ENCODE results near the gene PEX5.
"Not testable (repeated sequence)": the region's sequence is repeated elsewhere in the genome, so short reads cannot be mapped to it uniquely, and the experiment has no call there.

The PEX5 gene

DNA sequence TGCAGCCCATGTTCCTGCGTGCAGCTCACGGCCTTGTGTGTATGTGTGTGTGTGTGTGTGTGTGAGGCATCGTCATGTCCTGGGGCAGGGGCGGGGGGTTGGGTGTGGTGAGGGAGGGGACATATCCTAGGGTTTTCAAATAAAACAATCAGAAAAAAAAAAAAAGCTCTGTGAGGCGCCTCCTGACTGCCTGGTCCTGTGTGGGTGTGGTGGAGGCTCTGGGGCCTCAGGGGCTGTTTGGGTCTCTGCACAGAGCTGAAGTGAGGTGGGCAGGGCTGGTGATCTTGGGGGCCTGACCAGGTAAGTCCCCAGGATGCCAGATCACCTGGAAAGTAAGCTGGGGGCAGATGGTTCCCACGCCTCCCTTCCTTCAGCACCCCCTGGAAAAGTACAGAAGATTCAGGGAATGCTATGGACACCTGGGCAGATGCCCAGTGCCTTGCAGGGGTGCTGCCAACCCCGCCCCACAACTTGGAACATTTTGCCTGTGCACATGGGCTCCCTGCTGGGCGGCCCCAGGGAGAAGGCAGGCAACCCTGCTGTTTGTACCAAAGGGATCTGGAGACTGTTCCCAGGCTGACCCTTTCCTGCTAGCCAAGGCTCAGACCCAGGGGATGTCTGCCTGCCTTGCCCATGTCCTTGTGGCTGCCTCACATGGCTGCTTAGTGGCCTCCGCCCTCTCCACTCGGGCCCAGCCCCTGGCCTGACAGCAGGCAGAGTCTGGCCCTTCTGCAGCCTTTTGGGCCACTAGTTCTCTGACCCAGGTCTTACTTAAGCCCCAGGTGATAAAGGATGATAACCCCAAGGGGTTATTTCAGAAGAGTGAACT lies 30.5 kb upstream of the PEX5 start:
- DNase-seq (ENCODE audit: low read depth in 1 of 2, low spot score in 1 of 2) = no peak

DNA sequence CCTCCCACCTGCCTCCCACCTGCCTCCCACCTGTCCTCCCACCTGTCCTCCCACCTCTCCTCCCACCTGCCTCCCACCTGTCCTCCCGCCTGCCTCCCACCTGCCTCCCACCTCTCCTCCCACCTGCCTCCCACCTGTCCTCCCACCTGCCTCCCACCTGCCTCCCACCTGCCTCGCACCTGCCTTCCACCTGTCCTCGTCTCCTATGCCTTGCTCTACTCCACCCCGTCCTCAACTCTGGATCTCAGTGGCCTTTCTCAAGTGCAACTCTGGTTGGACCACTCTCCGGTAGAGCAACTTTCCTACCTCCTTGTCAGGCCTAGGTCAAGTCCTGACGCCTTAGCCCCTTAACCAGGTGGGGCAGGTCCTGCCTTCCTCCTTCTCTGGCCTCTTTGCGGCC lies 29.3 kb upstream of the PEX5 start:
- DNase-seq (ENCODE audit: low read depth in 1 of 2, low spot score in 1 of 2) = no peak

DNA sequence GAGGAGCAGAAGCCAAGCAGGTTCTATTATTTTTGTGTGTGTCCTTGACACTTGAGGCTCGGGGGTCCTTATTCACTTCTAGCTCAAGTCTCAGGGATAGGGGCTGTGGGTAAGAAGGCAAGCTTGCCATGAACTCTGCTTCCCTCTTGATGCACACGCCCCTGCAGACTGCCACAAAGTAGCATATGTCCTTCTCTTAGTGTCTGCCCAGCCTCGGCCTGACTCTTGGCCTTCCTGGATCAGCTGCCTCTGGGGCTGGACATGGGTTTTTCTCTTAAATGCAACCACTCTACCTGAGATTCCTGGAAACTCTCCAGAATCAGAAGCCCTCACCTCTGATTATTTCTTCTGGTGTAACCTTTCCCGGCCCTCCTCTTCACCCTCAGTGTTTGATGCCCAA lies 28.2 kb upstream of the PEX5 start:
- no peak for DNase-seq (ENCODE audit: low read depth in 1 of 2, low spot score in 1 of 2)

DNA sequence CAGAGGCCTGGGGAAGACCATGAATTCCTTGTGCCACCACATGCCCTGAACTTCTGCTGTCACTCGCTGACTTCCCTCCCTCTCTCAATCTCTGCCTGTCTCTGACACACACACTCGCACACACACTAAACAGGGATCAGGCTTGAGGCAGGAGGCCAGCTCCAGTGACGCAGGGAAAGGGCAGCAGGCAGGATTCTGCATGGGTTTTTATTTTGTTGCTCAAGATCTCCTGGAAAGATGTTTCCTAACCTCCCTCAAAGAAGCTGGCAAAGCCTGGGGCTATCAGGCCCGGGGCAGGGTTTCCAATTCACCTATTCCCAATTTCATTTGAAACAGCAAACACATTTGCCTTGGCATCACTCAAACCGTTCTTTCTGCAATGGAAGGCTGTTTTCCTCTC lies 27.7 kb upstream of the PEX5 start:
- no peak for DNase-seq (ENCODE audit: low read depth in 1 of 2, low spot score in 1 of 2)

DNA sequence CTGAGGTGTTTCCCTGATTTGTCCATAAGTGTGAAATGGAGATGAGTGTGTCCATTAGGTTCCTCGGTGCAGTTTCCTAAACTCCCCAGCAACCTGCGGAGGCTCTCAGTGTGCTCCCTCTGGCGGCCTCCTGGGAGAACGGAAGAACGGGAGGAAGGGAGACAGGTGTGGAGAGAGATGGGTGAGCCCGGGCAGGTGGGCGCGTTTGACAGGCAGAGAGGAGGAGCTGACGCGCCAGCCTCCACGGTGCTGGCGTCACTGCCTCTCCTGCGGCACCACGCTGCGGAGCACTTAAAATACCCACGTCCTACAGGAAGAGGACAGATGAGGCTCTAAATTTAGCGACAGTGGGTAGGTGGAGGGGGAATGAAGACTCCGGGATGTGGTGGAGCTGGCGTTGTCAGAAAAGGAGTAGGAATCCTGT lies 26.8 kb upstream of the PEX5 start:
- DNase-seq (ENCODE audit: low read depth in 1 of 2, low spot score in 1 of 2) = no peak

DNA sequence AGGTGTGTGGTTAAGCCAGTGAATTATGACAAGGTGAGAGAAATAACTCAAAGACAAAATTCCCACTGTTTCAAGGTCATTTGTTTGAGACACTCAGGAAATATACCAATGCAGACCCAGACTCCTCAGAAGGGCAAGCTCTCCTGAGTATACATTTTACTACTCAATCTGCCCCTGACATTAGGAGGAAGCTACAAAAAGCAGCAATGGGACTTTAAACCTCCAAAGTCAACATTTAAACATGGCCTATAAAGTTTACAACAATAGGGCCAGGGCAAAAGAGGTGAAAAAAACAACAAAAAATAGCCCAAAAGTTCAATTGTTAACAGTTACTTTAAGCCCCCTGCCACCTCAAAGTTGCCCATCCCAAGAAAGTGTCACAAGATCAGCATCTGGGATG lies 19.5 kb upstream of the PEX5 start:
- DNase-seq (ENCODE audit: low read depth in 1 of 2, low spot score in 1 of 2) = no peak

DNA sequence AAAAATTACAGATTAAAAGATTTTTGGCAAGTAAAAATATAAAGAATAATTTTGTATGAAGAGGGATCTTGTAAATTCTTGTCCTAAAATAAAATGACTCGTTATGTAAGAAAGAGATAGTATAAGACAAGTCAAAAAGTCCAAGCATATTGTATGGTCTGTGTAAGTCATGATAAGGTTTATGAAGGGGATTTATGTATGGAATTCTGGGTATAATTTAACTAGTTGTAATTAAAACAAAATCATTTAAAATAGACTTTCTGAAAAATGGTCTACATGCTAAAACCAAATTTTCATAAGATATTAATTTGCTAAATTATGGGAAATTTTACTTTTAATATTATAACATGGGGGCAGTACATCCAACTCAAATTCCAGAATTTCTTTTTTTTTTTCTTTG lies 17.6 kb upstream of the PEX5 start:
- no peak for DNase-seq (ENCODE audit: low read depth in 1 of 2, low spot score in 1 of 2)

DNA sequence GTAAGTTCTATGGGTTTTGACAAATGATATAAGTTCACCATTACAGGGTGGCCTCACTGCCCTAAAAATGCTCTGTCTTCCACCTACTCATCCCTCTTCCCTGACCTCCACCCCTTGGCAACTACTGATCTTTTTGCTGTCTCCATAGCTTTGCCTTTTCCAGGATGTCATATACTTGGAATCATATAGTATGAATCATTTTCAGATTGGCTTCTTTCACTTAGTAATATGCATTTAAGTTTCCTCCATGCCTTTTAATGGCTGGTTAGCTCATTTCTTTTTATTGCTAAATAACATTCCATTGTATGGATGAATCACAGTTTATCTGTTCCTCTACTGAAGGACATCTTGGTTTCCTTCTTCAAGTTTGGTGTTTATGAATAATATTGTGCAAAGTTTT lies 14.0 kb upstream of the PEX5 start:
- no peak for DNase-seq (ENCODE audit: low read depth in 1 of 2, low spot score in 1 of 2)

DNA sequence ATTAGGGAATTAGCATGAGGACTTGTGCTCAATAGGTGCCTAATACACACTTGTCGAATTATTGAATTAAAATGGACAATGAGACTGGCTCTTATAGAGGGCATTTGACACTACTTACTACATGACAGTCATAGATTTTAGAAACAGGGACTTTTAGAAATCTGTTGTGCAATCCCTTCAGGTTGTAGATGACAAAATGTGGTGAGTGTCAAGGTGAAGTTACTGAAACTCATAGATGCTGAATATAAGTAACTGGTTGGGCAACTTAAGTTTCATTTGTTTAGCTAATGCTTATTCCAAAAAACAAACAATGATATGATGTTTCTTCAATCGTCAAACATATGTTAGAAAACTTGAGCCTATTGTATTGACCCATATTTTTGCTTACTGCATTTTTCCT lies 12.9 kb upstream of the PEX5 start:
- no peak for DNase-seq (ENCODE audit: low read depth in 1 of 2, low spot score in 1 of 2)

DNA sequence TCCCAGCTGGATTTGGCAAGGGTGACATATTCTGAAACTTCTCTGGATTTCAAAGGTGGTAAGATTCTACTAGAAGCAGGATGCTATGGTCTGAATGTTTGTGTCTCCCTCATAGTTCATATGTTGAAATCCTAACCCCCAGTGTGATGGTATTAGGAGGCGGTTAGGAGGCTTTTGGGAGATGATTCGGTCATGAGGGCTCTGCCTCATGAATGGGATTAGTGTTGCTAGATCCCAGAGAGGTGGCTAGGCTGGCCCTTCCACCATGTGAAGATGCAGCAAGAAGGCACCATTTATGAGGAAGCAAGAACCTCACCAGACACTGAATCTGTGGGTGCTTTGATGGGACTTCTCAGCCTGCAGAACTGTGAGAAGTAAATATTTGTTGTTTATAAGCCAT lies 11.0 kb upstream of the PEX5 start:
- no peak for DNase-seq (ENCODE audit: low read depth in 1 of 2, low spot score in 1 of 2)

DNA sequence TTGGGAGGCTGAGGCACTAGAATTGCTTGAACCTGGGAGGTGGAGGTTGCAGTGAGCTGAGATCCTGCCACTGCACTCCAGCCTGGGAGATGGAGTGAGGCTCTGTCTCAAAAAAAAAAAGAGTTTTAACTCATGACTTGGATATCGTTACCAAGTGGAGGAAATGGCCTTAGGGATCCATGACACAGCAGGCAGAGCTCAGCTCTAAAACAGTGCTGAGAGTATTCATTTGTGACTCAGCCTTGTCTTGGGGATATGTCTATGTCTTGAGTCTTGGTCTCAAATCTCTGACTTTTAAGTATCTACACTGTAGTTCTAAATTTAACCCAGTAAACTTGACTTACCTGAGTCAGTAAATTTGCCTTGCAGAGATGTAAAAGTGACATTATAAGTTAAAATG lies 8.8 kb upstream of the PEX5 start:
- DNase-seq (ENCODE audit: low read depth in 1 of 2, low spot score in 1 of 2) = no peak

DNA sequence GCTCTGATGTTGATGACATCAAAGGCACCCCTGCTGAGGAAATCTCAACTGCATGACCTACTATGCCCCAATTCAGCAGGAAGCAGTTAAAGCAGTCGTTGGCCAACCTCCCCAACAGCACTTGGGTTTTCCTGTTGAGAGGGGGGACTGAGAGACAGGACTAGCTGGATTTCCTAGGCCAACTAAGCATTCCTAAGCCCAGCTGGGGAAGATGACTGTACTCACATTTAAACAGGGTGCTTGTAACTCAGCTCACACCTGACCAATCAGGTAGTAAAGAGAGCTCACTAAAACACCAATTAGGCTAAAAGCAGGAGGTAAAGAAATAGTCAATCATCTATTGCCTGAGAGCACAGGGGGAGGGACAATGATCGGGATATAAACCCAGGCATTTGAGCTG lies 3.4 kb upstream of the PEX5 start:
- not testable (repeated sequence) for DNase-seq (ENCODE audit: low read depth in 1 of 2, low spot score in 1 of 2)

DNA sequence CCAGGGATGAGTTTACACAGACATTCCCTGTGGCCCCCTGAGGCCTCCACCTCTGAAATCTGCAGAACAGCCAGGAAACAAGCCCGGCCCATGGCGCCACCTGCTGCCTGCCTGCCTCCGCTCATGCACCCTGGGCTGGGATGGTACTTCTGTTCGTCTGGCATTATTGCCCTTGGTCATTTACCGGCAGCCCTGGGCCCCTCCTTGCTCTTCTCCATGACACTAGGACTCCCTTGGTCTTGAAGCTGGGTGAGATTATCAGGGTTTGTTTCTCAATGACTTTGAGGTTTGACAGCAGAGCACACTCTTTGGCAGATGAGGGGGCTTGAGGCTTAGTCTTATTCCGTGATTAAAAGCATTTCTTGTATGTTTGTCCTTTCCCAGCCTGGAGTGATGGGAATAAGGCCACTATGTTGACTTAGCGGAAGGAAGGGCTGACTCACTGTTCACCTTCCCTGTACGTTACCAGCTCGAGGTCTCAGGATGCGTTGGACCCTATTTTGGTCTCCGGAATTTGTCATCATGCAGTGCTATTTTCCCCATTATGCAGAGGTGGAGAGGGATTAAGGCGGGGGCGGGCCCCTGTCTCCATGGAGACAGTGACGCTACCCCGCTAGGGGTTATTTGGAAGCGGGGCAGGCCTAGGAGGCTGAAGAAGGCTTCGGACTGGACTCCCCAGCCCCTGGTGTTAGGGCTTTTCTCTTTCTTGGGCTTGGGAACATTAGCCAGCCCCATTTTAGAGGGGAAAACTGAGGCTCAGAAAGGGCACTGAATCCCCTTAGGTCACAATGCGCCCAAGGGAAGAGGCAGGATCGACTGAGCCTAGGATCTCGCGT lies 706 bp upstream of the PEX5 start:
- DNase-seq (ENCODE audit: low read depth in 1 of 2, low spot score in 1 of 2) = peak; percentile 25 to 31

DNA sequence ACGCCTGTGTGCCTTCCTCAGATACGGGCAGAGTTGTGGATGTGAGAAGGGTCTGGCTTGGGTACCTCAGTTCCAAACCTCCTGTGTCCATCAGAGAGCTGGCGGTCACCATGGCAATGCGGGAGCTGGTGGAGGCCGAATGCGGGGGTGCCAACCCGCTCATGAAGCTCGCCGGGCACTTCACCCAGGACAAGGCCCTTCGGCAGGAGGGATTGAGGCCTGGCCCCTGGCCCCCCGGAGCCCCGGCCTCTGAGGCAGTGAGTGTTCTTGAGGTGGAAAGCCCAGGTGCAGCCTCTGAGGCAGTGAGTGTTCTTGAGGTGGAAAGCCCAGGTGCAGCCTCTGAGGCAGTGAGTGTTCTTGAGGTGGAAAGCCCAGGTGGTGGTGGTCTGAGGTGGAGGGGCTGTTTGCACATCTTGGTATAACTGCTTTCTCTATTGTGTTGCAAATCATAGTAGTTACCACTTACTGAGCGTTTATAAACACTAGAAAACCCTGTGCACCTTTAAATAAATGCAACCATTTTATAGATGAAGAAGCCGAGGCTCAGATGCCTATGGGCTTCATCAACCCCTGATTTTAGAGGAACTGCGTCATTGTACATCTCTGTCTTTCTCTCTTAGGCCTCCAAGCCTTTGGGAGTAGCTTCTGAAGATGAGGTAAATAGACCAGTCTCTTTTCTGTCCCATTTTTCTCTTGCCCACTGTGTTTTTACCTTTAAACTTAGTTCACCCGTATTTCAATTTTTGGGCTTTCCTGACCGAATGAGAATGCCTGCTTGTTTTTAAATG lies 976 bp downstream of the PEX5 start:
- DNase-seq (ENCODE audit: low read depth in 1 of 2, low spot score in 1 of 2) = no peak

DNA sequence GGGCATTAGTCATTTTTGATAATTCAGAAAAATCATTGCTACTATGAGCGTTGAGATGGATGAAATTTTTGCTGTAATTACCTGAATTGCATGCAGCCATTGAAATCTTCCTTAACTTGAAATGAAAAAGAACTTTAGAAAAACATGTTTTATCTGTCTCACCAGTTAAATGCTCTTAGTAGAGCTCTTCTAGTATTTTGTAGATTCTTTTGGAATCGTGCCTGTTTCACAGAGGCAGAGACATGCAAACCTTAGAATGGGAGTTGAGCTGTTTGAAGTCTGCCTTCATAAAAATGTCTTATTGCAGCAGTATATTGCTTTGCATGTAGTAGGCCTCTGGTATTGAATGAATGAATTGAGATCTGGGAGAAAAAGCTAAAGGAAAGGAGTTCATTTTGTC lies 4.2 kb downstream of the PEX5 start:
- no peak for DNase-seq (ENCODE audit: low read depth in 1 of 2, low spot score in 1 of 2)

DNA sequence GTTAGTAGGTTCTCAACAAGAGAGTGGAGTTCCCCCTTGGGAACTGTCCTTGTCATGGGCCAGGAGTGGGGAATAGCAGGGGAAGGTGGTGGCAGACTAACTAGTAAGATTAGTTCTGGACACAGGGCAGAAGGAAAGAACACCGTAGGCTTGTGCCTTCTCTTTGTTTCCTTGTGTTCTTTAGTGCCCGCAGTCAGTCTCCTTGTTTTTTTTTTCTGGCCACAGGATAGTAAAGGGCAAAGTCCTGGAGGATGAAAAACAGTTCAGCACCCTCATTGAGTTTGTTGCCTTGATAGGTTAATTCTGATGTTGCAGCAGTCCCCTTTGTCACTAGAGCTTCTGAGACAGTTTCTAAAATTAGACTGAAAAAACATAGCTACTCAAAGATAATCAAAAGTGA lies 8.4 kb downstream of the PEX5 start:
- DNase-seq (ENCODE audit: low read depth in 1 of 2, low spot score in 1 of 2) = no peak

DNA sequence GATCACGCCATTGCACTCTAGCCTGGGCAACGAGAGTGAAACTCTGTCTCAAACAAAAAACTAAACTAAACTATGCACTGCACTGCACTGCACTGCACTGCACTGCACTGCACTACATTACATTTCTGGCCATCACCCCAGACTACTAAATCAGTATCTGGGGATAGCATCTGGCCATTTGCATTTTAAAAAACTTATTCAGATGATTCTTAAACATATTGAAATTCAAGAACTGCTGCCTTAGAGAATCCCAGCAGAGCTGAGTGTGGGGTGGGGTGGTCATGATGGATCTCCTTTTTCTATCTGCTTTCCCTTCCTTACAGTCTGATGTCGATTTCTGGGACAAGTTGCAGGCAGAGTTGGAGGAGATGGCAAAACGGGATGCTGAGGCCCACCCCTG lies 13.6 kb downstream of the PEX5 start:
- DNase-seq (ENCODE audit: low read depth in 1 of 2, low spot score in 1 of 2) = no peak

DNA sequence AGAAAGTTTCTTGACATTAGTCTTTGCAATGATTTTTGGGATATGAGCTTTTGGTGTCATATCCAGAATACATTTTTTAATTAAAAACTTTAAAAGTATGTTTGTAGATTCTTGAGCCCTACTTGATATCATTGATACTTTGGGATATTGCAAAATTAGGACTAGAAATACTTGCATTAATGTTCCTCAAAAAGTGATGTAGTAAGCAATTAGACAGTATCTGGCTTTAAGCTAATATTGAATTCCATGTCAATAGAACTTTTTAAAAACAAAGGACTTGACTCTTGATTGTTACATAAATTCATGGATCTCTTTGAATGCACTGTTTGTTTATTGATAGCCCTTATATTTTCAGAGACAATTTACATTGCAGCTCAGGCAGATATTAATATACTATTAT lies 15.6 kb downstream of the PEX5 start:
- no peak for DNase-seq (ENCODE audit: low read depth in 1 of 2, low spot score in 1 of 2)

DNA sequence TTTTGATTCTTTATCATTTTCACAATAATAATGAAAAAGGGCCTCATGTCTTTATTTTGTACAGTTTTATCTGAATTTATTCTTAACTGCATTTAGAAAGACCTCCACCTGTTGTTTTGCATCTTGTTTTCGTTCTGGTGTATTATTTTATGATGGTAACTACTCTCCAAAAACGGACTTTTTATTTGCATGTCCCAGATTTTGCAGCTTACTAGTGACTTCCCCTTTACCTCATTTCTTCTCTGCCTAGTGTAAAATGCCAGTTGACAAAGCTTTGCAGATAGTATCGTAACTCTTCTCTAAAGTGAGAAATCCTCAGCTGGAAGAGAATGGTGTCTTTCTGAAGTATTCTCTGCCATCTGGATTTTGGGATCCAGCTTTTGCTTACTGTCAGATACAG lies 17.2 kb downstream of the PEX5 start:
- DNase-seq (ENCODE audit: low read depth in 1 of 2, low spot score in 1 of 2) = no peak

DNA sequence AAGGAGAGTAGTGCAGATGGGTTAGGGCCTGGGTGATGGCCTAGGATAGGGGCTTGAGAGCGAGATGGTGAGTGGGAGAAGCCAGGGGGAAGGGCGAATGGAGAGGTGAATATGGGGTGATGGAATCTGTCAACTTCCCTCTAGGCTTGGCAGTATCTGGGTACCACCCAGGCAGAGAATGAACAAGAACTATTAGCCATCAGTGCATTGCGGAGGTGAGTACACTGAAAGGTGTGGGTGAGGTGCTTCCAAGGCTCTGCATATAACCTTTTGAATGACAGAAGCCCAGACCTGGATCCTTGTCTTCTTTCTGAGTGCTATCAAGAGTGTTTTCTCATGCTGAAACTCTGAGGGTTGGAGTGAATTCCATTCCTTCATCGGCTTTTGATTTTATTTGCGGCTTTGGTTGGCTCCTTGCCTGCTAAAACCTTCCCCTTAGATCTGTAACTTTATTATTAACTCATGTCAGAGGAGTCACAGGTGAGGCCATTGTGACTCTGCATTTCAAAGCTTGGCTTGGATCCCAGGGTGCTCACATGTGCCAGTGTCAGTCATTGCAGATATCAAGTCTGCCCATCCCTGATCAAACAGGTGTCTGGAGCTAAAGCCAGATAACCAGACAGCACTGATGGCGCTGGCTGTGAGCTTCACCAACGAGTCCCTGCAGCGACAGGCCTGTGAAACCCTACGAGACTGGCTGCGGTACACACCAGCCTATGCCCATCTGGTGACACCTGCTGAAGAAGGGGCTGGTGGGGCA lies 18.6 kb downstream of the PEX5 start:
- DNase-seq (ENCODE audit: low read depth in 1 of 2, low spot score in 1 of 2) = no peak

DNA sequence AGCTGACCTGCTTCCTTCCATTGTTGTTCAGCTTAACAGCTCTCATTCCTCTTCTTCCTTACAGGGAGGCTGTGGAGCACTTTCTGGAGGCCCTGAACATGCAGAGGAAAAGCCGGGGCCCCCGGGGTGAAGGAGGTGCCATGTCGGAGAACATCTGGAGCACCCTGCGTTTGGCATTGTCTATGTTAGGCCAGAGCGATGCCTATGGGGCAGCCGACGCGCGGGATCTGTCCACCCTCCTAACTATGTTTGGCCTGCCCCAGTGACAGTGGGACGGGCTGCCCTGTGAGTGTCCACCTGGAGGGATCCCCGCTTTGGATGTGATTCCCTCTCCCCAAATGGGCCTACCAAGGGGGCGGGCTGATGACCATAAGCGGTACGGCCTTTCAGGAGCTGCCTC lies 20.5 kb downstream of the PEX5 start:
- no peak for DNase-seq (ENCODE audit: low read depth in 1 of 2, low spot score in 1 of 2)
